Left cardiac atrium (tissue), 4 donors: Measurements from ENCODE around the gene PIH1D2. TPM values are rescaled to one million over a fixed set of nuclear protein-coding genes. Genes with fewer than 3 reads are reported as not detected.
A peak's percentile ranks its signal among the peaks of the same experiment; 100 is the strongest.

Experiments used
- ATAC-seq, 2 donors: fragments of 200-7000 bp; cut with Tn5 transposase; one replicate each; pipeline ENCODE4 v1.9.1; 2020; ENCODE audit warnings: mild to moderate bottlenecking in 2 of 2, moderate library complexity in 2 of 2
- DNase-seq: peaks from one replicate; pipeline ENCODE4 v3.0.0-alpha.2; 2020
- intact Hi-C, 2 donors: fragments of 100-400 bp; cut with DNase I; formaldehyde crosslinking; loops; one replicate each; pipeline versions ENCODE4 v1.14.1 to v1.15.1; 2022 to 2023
- total RNA-seq, 2 donors: library from RNA; stranded (reverse); fragmentation: NEBNext Ultra II Directional; extraction: Animal tissue kit (Norgen Biotek cat#: 25700); gene quantifications; one replicate each; pipeline ENCODE4 v1.2.1, GENCODE V29; 2021
- donor health status: DM: no; HTN: yes; CAD: no.
- donor health status: DM: no; HTN: yes; CAD: no; lungs with severe emphysema.
- donor health status: DM: yes; HTN: yes; CAD: no.
- donor health status: Dilated cardiomyopathy.

Gene PIH1D2
- total RNA-seq, 2 donors from 2014 or later, result 0.76 to 1.3 TPM

DNA sequence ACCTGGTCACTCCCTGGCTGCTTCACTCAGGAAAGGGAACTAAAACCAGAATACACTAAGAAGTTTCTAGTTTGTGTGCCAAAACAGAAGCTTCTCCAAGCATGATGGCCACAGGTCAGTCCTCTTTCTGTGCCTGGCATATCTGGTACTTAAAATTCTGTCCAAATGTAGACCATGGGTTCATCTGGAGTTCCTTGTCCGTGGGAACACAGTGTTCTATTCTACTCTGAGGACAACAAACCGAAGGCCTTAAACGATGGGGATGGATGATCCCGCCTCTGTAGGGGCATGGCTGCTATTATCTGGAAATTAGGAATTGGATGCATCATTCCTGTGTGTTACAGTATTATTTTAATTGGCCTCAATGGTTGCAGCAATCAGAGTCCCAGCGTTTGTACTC is 54.8 kb downstream of the PIH1D2 start:
- DNase-seq (no peak), ATAC-seq (peak; percentile 32 to 42)
- intact Hi-C loops, result no loop called here

Other genes with a start within 250 kb of the PIH1D2 start
- gene ALG9, start 202.4 kb downstream of the PIH1D2 start, total RNA-seq, result 100 to 1,000 TPM in 1 of 2 donors, 10 to 100 TPM in 1; 31.5 to 116 TPM
- gene FDXACB1, start 194.9 kb downstream of the PIH1D2 start, total RNA-seq, result 1 to 10 TPM; 1.0 to 1.2 TPM
- gene CFAP68, start 194.5 kb downstream of the PIH1D2 start, total RNA-seq, result 10 to 100 TPM; 17.1 to 22.2 TPM
- 1,000 to 10,000 TPM; 4,044 to 4,265 TPM for gene CRYAB, start 162.2 kb downstream of the PIH1D2 start, total RNA-seq
- 10 to 100 TPM; 37.3 to 49.6 TPM for gene HSPB2, start 161.3 kb downstream of the PIH1D2 start, total RNA-seq
- gene C11orf52, start 155.1 kb downstream of the PIH1D2 start, total RNA-seq, result 1 to 10 TPM; 1.6 to 3.3 TPM
- gene DIXDC1, start 136.7 kb downstream of the PIH1D2 start, total RNA-seq, result 10 to 100 TPM; 19.5 to 28.1 TPM
- 100 to 1,000 TPM in 1 of 2 donors, 10 to 100 TPM in 1; 98.7 to 130 TPM for gene DLAT, start 48.6 kb downstream of the PIH1D2 start, total RNA-seq
- 10 to 100 TPM in 1 of 2 donors, 1 to 10 TPM in 1; 6.7 to 10.4 TPM for gene NKAPD1, start 282 bp upstream of the PIH1D2 start, total RNA-seq
- 100 to 1,000 TPM; 103 to 105 TPM for gene TIMM8B, start 12.7 kb upstream of the PIH1D2 start, total RNA-seq
- gene SDHD, start 12.9 kb upstream of the PIH1D2 start, total RNA-seq, result 100 to 1,000 TPM; 158 to 166 TPM
- gene IL18, start 90.1 kb upstream of the PIH1D2 start, total RNA-seq, result 1 to 10 TPM; 4.7 to 6.0 TPM
- gene TEX12, start 93.4 kb upstream of the PIH1D2 start, total RNA-seq, result not detected
- gene BCO2, start 101.5 kb upstream of the PIH1D2 start, total RNA-seq, result 10 to 100 TPM; 53.3 to 92.2 TPM
- 10 to 100 TPM; 21.3 to 37.1 TPM for gene PTS, start 152.4 kb upstream of the PIH1D2 start, total RNA-seq
- gene PLET1, start 186.8 kb upstream of the PIH1D2 start, total RNA-seq, result not detected